ENCODE measurements around the gene ZNF550. TPM values are rescaled to one million over a fixed set of nuclear protein-coding genes. Genes with fewer than 3 reads are reported as not detected.

The ZNF550 gene
- 42.6 and 62.4 TPM in 2 replicates for total RNA-seq
- polyA plus RNA-seq = 9.8 and 9.9 TPM in 2 replicates

GRCh38 chr19:57559404-57560025 is at the start of gene ZNF550:
Gene ZNF550, minus strand, starts transcription at chr19:57559863. Its CDS starts 181 bp downstream, at chr19:57559682.
- Histone ChIP-seq H3K9me3 (ENCODE audit: low read depth) (no peaks in the 10 kb centered on the region), H3K27ac (peak within 1 kb of the TSS; percentile 71), H3K4me1 (ENCODE audit: low read depth) (peaks cover 16% of the 10 kb centered on the region), H3K4me3 (peak within 1 kb of the TSS; percentile 84), H3K27me3 (no peaks in the 10 kb centered on the region), H3K36me3 (peaks cover 11% of the 10 kb centered on the region)
- TF ChIP-seq CTCF (IDR thresholded peaks at IDR 0.05; ENCODE audit: low read depth, low read length) = no peak
- DNase-seq (ENCODE audit: low read depth in 1 of 2, low spot score in 1 of 2) = peak; percentile 92 to 93

GRCh38 chr19:57606931-57607330 is 47.3 kb upstream of the ZNF550 start:
- Histone ChIP-seq H3K4me3 (no peak overlapping the region), H3K9me3 (ENCODE audit: low read depth) (no peaks in the 10 kb centered on the region), H3K27ac (no peak overlapping the region), H3K4me1 (ENCODE audit: low read depth) (peaks cover 14% of the 10 kb centered on the region), H3K36me3 (no peaks in the 10 kb centered on the region), H3K27me3 (no peaks in the 10 kb centered on the region)
- no peak for DNase-seq (ENCODE audit: low read depth in 1 of 2, low spot score in 1 of 2)
- TF ChIP-seq CTCF (IDR thresholded peaks at IDR 0.05; ENCODE audit: low read depth, low read length) = no peak

GRCh38 chr19:57599761-57600383 is 40.2 kb upstream of the ZNF550 start, which contains the start of gene ZNF530:
Gene ZNF530, plus strand, starts transcription at chr19:57599885. Its CDS starts 4,461 bp downstream, at chr19:57604346.
- peak within 1 kb of the TSS; percentile 72 for H3K4me3 ChIP-seq
- peaks cover 7% of the 10 kb centered on the region for H3K4me1 ChIP-seq (ENCODE audit: low read depth)
- H3K36me3 ChIP-seq = no peaks in the 10 kb centered on the region
- TF ChIP-seq CTCF (IDR thresholded peaks at IDR 0.05; ENCODE audit: low read depth, low read length) = no peak
- DNase-seq (ENCODE audit: low read depth in 1 of 2, low spot score in 1 of 2) = peak; percentile 94 to 96
- no peaks in the 10 kb centered on the region for H3K9me3 ChIP-seq (ENCODE audit: low read depth)
- peaks cover 8% of the 10 kb centered on the region for H3K27me3 ChIP-seq
- no peak within 1 kb of the TSS for H3K27ac ChIP-seq

- peaks cover 8% of the 10 kb centered on the region for H3K27me3 ChIP-seq
- DNase-seq (ENCODE audit: low read depth in 1 of 2, low spot score in 1 of 2) = no peak
- H3K4me3 ChIP-seq = peak overlapping the region; percentile 72
- TF ChIP-seq CTCF (IDR thresholded peaks at IDR 0.05; ENCODE audit: low read depth, low read length) = no peak
- H3K27ac ChIP-seq = no peak overlapping the region
- no peaks in the 10 kb centered on the region for H3K9me3 ChIP-seq (ENCODE audit: low read depth)
- no peaks in the 10 kb centered on the region for H3K36me3 ChIP-seq
- H3K4me1 ChIP-seq (ENCODE audit: low read depth) = peaks cover 7% of the 10 kb centered on the region
Observed at GRCh38 chr19:57599377-57599760, 39.7 kb upstream of the ZNF550 start.

GRCh38 chr19:57587529-57587928 is 27.9 kb upstream of the ZNF550 start:
- Histone ChIP-seq H3K9me3 (ENCODE audit: low read depth) (no peaks in the 10 kb centered on the region), H3K27ac (no peak overlapping the region), H3K4me1 (ENCODE audit: low read depth) (no peaks in the 10 kb centered on the region), H3K27me3 (no peaks in the 10 kb centered on the region), H3K4me3 (no peak overlapping the region), H3K36me3 (peaks cover 35% of the 10 kb centered on the region)
- peak in 1 of 2 donors; percentile 20 for DNase-seq (ENCODE audit: low read depth in 1 of 2, low spot score in 1 of 2)
- no peak for TF ChIP-seq CTCF (IDR thresholded peaks at IDR 0.05; ENCODE audit: low read depth, low read length)

All from cardiac muscle cell (in vitro differentiated cells and primary cell).